HUES64 (cell line): ENCODE results near the gene POU3F1.
A peak's percentile ranks its signal among the peaks of the same experiment; 100 is the strongest.

Experiments
- H3K27ac ChIP-seq: 2 replicates; pipeline ENCODE4 v1.7.0; 2013; ENCODE audit warnings: low read depth, low read length, inconsistent platforms
- H3K27me3 ChIP-seq: 2 replicates; pipeline ENCODE4 v1.6.1; 2013; ENCODE audit warnings: mild to moderate bottlenecking, low read length; ENCODE audit not compliant: insufficient read depth
- H3K36me3 ChIP-seq: 2 replicates; pipeline ENCODE4 v1.6.1; 2013; ENCODE audit warnings: mild to moderate bottlenecking, low read length; ENCODE audit not compliant: insufficient read depth
- H3K4me1 ChIP-seq: 2 replicates; pipeline ENCODE4 v1.6.1; 2013; ENCODE audit warnings: mild to moderate bottlenecking, low read length, moderate library complexity; ENCODE audit not compliant: insufficient read depth
- H3K4me3 ChIP-seq: 2 replicates; pipeline ENCODE4 v1.5.1; 2013; ENCODE audit warnings: mild to moderate bottlenecking, low read length, moderate library complexity
- H3K9ac ChIP-seq: 2 replicates; pipeline ENCODE4 v1.6.1; 2013; ENCODE audit warnings: mild to moderate bottlenecking, low read depth, low read length
- H3K9me3 ChIP-seq: 2 replicates; pipeline ENCODE4 v1.6.1; 2013; ENCODE audit warnings: low read depth, low read length; ENCODE audit not compliant: insufficient read depth
- WGBS: fragments of 150-250, 120-280 bp; methylation state at CpG from one replicate; pipeline ENCODE4 v1.1.7; 2013; ENCODE audit warnings: missing lambda C conversion rate; 5-methylcytosine and 5-hydroxymethylcytosine counted together

The POU3F1 gene

GRCh38 chr1:38022810-38023209 lies 23.8 kb downstream of the POU3F1 start:
- H3K36me3 ChIP-seq, result peaks cover 85% of the 10 kb centered on the region
- WGBS, result 93% methylated on average over 3 of the region's 3 CpGs

GRCh38 chr1:38021969-38022368 lies 24.6 kb downstream of the POU3F1 start:
- H3K36me3 ChIP-seq, result peaks cover 90% of the 10 kb centered on the region
- no peaks in the 10 kb centered on the region for H3K4me1 ChIP-seq
- no peak overlapping the region for H3K27ac ChIP-seq
- no peak overlapping the region for H3K4me3 ChIP-seq
- no peak overlapping the region for H3K9ac ChIP-seq
- H3K27me3 ChIP-seq, result no peaks in the 10 kb centered on the region
- H3K9me3 ChIP-seq, result no peaks in the 10 kb centered on the region
- WGBS, result 94% methylated on average over 5 of the region's 5 CpGs

More at GRCh38 chr1:38022810-38023209, 23.8 kb downstream of the POU3F1 start:
- Histone ChIP-seq H3K9me3 (no peaks in the 10 kb centered on the region), H3K4me3 (no peak overlapping the region), H3K4me1 (peaks cover 5% of the 10 kb centered on the region; the same call in 1 of the 2 replicates), H3K9ac (no peak overlapping the region), H3K27ac (no peak overlapping the region), H3K27me3 (no peaks in the 10 kb centered on the region)

- Histone ChIP-seq H3K27ac (no peak overlapping the region), H3K36me3 (peaks cover 96% of the 10 kb centered on the region), H3K4me1 (no peaks in the 10 kb centered on the region), H3K9ac (no peak overlapping the region), H3K9me3 (no peaks in the 10 kb centered on the region), H3K27me3 (no peaks in the 10 kb centered on the region), H3K4me3 (no peak overlapping the region)
- 90% methylated on average over 2 of the region's 2 CpGs for WGBS
Measured at GRCh38 chr1:38020396-38020795, 26.2 kb downstream of the POU3F1 start.

GRCh38 chr1:38018864-38019343 lies 27.7 kb downstream of the POU3F1 start:
- H3K9ac ChIP-seq, result no peak overlapping the region
- H3K9me3 ChIP-seq, result no peaks in the 10 kb centered on the region
- no peak overlapping the region for H3K27ac ChIP-seq
- WGBS, result 91% methylated on average over 6 of the region's 6 CpGs
- peaks cover 92% of the 10 kb centered on the region for H3K36me3 ChIP-seq
- H3K4me3 ChIP-seq, result no peak overlapping the region
- no peaks in the 10 kb centered on the region for H3K27me3 ChIP-seq
- no peaks in the 10 kb centered on the region for H3K4me1 ChIP-seq

- Histone ChIP-seq H3K9ac (0 out of 2 replicates have a peak overlapping the region, but pooled peaks have one; percentile 22), H3K27ac (peak overlapping the region; percentile 54; the same call in 1 of the 2 replicates), H3K27me3 (no peaks in the 10 kb centered on the region), H3K9me3 (no peaks in the 10 kb centered on the region), H3K4me3 (no peak overlapping the region), H3K36me3 (peaks cover 65% of the 10 kb centered on the region), H3K4me1 (no peaks in the 10 kb centered on the region)
- WGBS, result 92% methylated on average over 6 of the region's 6 CpGs
Measured at GRCh38 chr1:38015978-38016725, 30.4 kb downstream of the POU3F1 start.

- H3K36me3 ChIP-seq, result peaks cover 54% of the 10 kb centered on the region
- H3K9me3 ChIP-seq, result no peaks in the 10 kb centered on the region
- WGBS, result 96% methylated on average over 10 of the region's 11 CpGs
- no peak overlapping the region for H3K4me3 ChIP-seq
- H3K27me3 ChIP-seq, result no peaks in the 10 kb centered on the region
- H3K4me1 ChIP-seq, result no peaks in the 10 kb centered on the region
- H3K27ac ChIP-seq, result no peak overlapping the region
- no peak overlapping the region for H3K9ac ChIP-seq
Measured at GRCh38 chr1:38014724-38015424, 31.7 kb downstream of the POU3F1 start.

GRCh38 chr1:38014171-38014570 lies 32.4 kb downstream of the POU3F1 start:
- Histone ChIP-seq H3K9ac (no peak overlapping the region), H3K27me3 (no peaks in the 10 kb centered on the region), H3K9me3 (no peaks in the 10 kb centered on the region), H3K36me3 (peaks cover 47% of the 10 kb centered on the region), H3K4me1 (peaks cover 2% of the 10 kb centered on the region; the same call in 1 of the 2 replicates), H3K27ac (no peak overlapping the region), H3K4me3 (no peak overlapping the region)
- WGBS, result 88% methylated on average over 4 of the region's 4 CpGs

- Histone ChIP-seq H3K4me1 (peaks cover 8% of the 10 kb centered on the region; the same call in 1 of the 2 replicates), H3K9ac (peak overlapping the region; percentile 87)
- WGBS, result 27% methylated on average over 4 of the region's 4 CpGs
Measured at GRCh38 chr1:38013227-38013622, 33.4 kb downstream of the POU3F1 start.

GRCh38 chr1:38012363-38013226 lies 34.0 kb downstream of the POU3F1 start, which contains the start of gene UTP11:
Gene UTP11, plus strand, starts transcription at chr1:38012734. Its CDS starts 69 bp downstream, at chr1:38012803.
- peak within 1 kb of the TSS; percentile 85 for H3K4me3 ChIP-seq
- H3K27ac ChIP-seq, result peak within 1 kb of the TSS; percentile 86
- H3K36me3 ChIP-seq, result peaks cover 31% of the 10 kb centered on the region
- no peaks in the 10 kb centered on the region for H3K27me3 ChIP-seq
- WGBS, result 3% methylated on average over 49 of the region's 49 CpGs
- H3K9me3 ChIP-seq, result no peaks in the 10 kb centered on the region
- peaks cover 8% of the 10 kb centered on the region; the same call in 1 of the 2 replicates for H3K4me1 ChIP-seq
- peak within 1 kb of the TSS; percentile 87 for H3K9ac ChIP-seq

More at GRCh38 chr1:38013227-38013622, 33.4 kb downstream of the POU3F1 start:
- no peaks in the 10 kb centered on the region for H3K27me3 ChIP-seq
- no peaks in the 10 kb centered on the region for H3K9me3 ChIP-seq
- peaks cover 37% of the 10 kb centered on the region for H3K36me3 ChIP-seq
- peak overlapping the region; percentile 85 for H3K4me3 ChIP-seq
- peak overlapping the region; percentile 86 for H3K27ac ChIP-seq

- Histone ChIP-seq H3K27me3 (no peaks in the 10 kb centered on the region), H3K36me3 (peaks cover 5% of the 10 kb centered on the region; the same call in 1 of the 2 replicates), H3K27ac (no peak overlapping the region), H3K4me1 (peaks cover 17% of the 10 kb centered on the region; the same call in 1 of the 2 replicates), H3K9ac (no peak overlapping the region), H3K4me3 (no peak overlapping the region), H3K9me3 (no peaks in the 10 kb centered on the region)
- 76% methylated on average over 6 of the region's 6 CpGs for WGBS
Measured at GRCh38 chr1:38009841-38010180, 36.8 kb downstream of the POU3F1 start.
